ENCODE results near the gene ANXA6. TPM values are rescaled to one million over a fixed set of nuclear protein-coding genes. Genes with fewer than 3 reads are reported as not detected.

The ANXA6 gene
- total and polyA plus RNA-seq, 2 of the 4 experiments (the other 2 are of a cell fraction): 355 to 610 TPM

GRCh38 chr5:151051931-151052608 is 105.5 kb downstream of the ANXA6 start:
- TF ChIP-seq CEBPB (IDR thresholded peaks at IDR 0.05; ENCODE audit: low read depth, low read length): no peak
- TF ChIP-seq ELK1 (IDR thresholded peaks at IDR 0.05; ENCODE audit: borderline replicate concordance, low read depth, low read length): no peak
- TF ChIP-seq RFX5 (IDR thresholded peaks at IDR 0.05; ENCODE audit: low read depth, low read length): no peak
- no peak for TF ChIP-seq MAFK (IDR thresholded peaks at IDR 0.05; ENCODE audit: low read depth, low read length)
- TF ChIP-seq SMC3 (IDR thresholded peaks at IDR 0.05; ENCODE audit: low read depth, low read length): no peak
- TF ChIP-seq FOS (IDR thresholded peaks at IDR 0.05; ENCODE audit: low read depth, low read length): no peak
- TF ChIP-seq BHLHE40 (IDR thresholded peaks at IDR 0.05; ENCODE audit: low read depth, low read length): no peak
- no peak for TF ChIP-seq MXI1 (IDR thresholded peaks at IDR 0.05; ENCODE audit: borderline replicate concordance, low read depth, low read length)
- no peak for TF ChIP-seq MAZ (IDR thresholded peaks at IDR 0.05; ENCODE audit: borderline replicate concordance, low read depth, low read length)
- TF ChIP-seq CTCF (conservative IDR thresholded peaks at IDR 0.05; ENCODE audit: low read depth, low read length): no peak
- no peak for TF ChIP-seq NFE2L2 (IDR thresholded peaks at IDR 0.05; ENCODE audit: low read depth, low read length)
- no peak for ATAC-seq (ENCODE audit: low read depth)
- Histone ChIP-seq H2AK9ac (replicated peaks; ENCODE audit: low read depth, low read length, poor library complexity) (peak overlapping the region; percentile 46), H3K18ac (ENCODE audit: low read depth, low read length) (no peak overlapping the region), H4K5ac (ENCODE audit: low read depth, low read length) (no peak overlapping the region), H2BK20ac (ENCODE audit: low read depth, low read length) (no peak overlapping the region), H2BK120ac (ENCODE audit: low read depth, low read length) (no peak overlapping the region), H3K9me1 (ENCODE audit: insufficient read depth, low read length) (peaks cover 3% of the 10 kb centered on the region), H3K23ac (ENCODE audit: low read depth, low read length) (no peak overlapping the region), H4K20me1 (ENCODE audit: insufficient read depth, low read length) (peaks cover 10% of the 10 kb centered on the region), H3K4ac (ENCODE audit: low read depth, low read length) (0 out of 2 replicates have a peak overlapping the region, but pooled peaks have one; percentile 1), H3K9ac (ENCODE audit: low read depth, low read length) (no peak overlapping the region), H3K14ac (replicated peaks; ENCODE audit: low read depth, low read length) (no peak overlapping the region), H2BK5ac (ENCODE audit: low read depth, low read length, poor library complexity, severe bottlenecking) (no peak overlapping the region), H3K27ac (ENCODE audit: insufficient read depth, low read length) (no peak overlapping the region), H2AFZ (replicated peaks; ENCODE audit: low read length, poor library complexity) (peak overlapping the region; percentile 16), H3K4me1 (ENCODE audit: control insufficient read depth, insufficient read depth, low read length) (peaks cover 6% of the 10 kb centered on the region; the same call in 1 of the 2 replicates), H3K36me3 (ENCODE audit: control insufficient read depth, insufficient read depth, low read length) (peaks cover 53% of the 10 kb centered on the region), H3K79me1 (ENCODE audit: low read depth in 1 of 2, low read length in 2 of 2) (peaks cover 11 to 50% of the 10 kb centered on the region in 2 experiments), H3K27me3 (ENCODE audit: control insufficient read depth, insufficient read depth, low read length) (no peaks in the 10 kb centered on the region), H4K91ac (ENCODE audit: insufficient read depth, low read depth, low read length) (no peak overlapping the region), H2AK5ac (ENCODE audit: low read depth, low read length) (no peak overlapping the region), H3K56ac (ENCODE audit: extremely low read depth, insufficient read depth, low read length) (no peak overlapping the region), H3K4me3 (ENCODE audit: insufficient read depth, low read depth, low read length) (no peak overlapping the region), H2BK15ac (ENCODE audit: low read depth, low read length) (no peak overlapping the region), H4K8ac (ENCODE audit: low read depth in 2 of 2, low read length in 2 of 2) (no peak overlapping the region), H3K9me3 (ENCODE audit: control insufficient read depth, insufficient read depth, low read length) (no peaks in the 10 kb centered on the region), H3K4me2 (ENCODE audit: low read depth, low read length) (no peak overlapping the region)
- POLR2A ChIA-PET (ENCODE audit: unreplicated experiment): interaction anchor here (1.1 kb wide), 1 partner anchor 111 kb away, joined by 3 read pairs; no protein-coding TSS in a partner anchor
- dilution Hi-C loops (cut with HindIII; ENCODE audit: low sequenced_read_pairs, unreplicated experiment) (no loop called here), intact Hi-C loops (cut with micrococcal nuclease) (loop anchor here (1.0 to 2.0 kb wide), 4 partner anchors 49 to 187 kb away; no protein-coding TSS in a partner anchor), in situ Hi-C loops (cut with MboI; ENCODE audit: low sequenced_read_pairs) (loop anchor here (5.0 kb wide), 1 partner anchor 65 kb away; no protein-coding TSS in a partner anchor)
- CTCF ChIA-PET: interaction anchor here (0.6 to 4.0 kb wide), 18 partner anchors 8 to 114 kb away, joined by 3 to 61 read pairs (median 4); partner anchors contain the start of gene TNIP1
- no peak for DNase-seq
- BruUV-seq (replicated peaks): no TSS peak
- WGBS, 2 experiments (ENCODE audit: extremely low coverage in 2 of 2, insufficient read length in 1 of 2): 78% methylated on average over 1 of the region's 10 CpGs; no CpG with 5 or more reads in 1 of the 2 experiments

All from IMR-90 (cell line).